ENCODE data around the gene KCNIP3.
"Not testable (repeated sequence)": the region's sequence is repeated elsewhere in the genome, so short reads cannot be mapped to it uniquely, and the experiment has no call there.

KCNIP3 gene

GRCh38 chr2:95353613-95354468, 56.7 kb downstream of the KCNIP3 start:
- Histone ChIP-seq H3K4me1 (ENCODE audit: low read depth, poor library complexity, severe bottlenecking) (no peaks in the 10 kb centered on the region), H3K36me3 (ENCODE audit: insufficient read depth) (no peaks in the 10 kb centered on the region), H3K4me3 (IDR thresholded peaks at IDR 0.05; ENCODE audit: insufficient read depth, low read depth, low read length) (no peak overlapping the region), H3K79me2 (ENCODE audit: insufficient read depth, low read depth) (no peaks in the 10 kb centered on the region), H3K27me3 (ENCODE audit: insufficient read depth, low read depth) (no peaks in the 10 kb centered on the region), H3K27ac (no peak overlapping the region), H3K9ac (no peak overlapping the region), H2AFZ (ENCODE audit: low read depth) (no peak overlapping the region), H4K20me1 (ENCODE audit: insufficient read depth) (no peaks in the 10 kb centered on the region), H3K4me2 (no peak overlapping the region)
- TF ChIP-seq CTCF (conservative IDR thresholded peaks at IDR 0.05; ENCODE audit: low read depth, low read length): no peak

GRCh38 chr2:95354469-95354901, 57.3 kb downstream of the KCNIP3 start:
- H3K9ac ChIP-seq: no peak overlapping the region
- no peak for TF ChIP-seq CTCF (conservative IDR thresholded peaks at IDR 0.05; ENCODE audit: low read depth, low read length)
- no peaks in the 10 kb centered on the region for H3K27me3 ChIP-seq (ENCODE audit: insufficient read depth, low read depth)
- H3K4me3 ChIP-seq (IDR thresholded peaks at IDR 0.05; ENCODE audit: insufficient read depth, low read depth, low read length): no peak overlapping the region
- no peaks in the 10 kb centered on the region for H3K36me3 ChIP-seq (ENCODE audit: insufficient read depth)
- no peak overlapping the region for H2AFZ ChIP-seq (ENCODE audit: low read depth)
- no peaks in the 10 kb centered on the region for H4K20me1 ChIP-seq (ENCODE audit: insufficient read depth)
- no peak overlapping the region for H3K4me2 ChIP-seq
- H3K27ac ChIP-seq: no peak overlapping the region
- H3K4me1 ChIP-seq (ENCODE audit: low read depth, poor library complexity, severe bottlenecking): no peaks in the 10 kb centered on the region
- H3K79me2 ChIP-seq (ENCODE audit: insufficient read depth, low read depth): no peaks in the 10 kb centered on the region

GRCh38 chr2:95354925-95355324, 57.8 kb downstream of the KCNIP3 start:
- Histone ChIP-seq H3K4me2 (no peak overlapping the region), H3K27ac (no peak overlapping the region), H3K9ac (no peak overlapping the region), H3K36me3 (ENCODE audit: insufficient read depth) (no peaks in the 10 kb centered on the region), H3K4me1 (ENCODE audit: low read depth, poor library complexity, severe bottlenecking) (no peaks in the 10 kb centered on the region), H3K4me3 (IDR thresholded peaks at IDR 0.05; ENCODE audit: insufficient read depth, low read depth, low read length) (no peak overlapping the region), H3K27me3 (ENCODE audit: insufficient read depth, low read depth) (no peaks in the 10 kb centered on the region), H2AFZ (ENCODE audit: low read depth) (no peak overlapping the region), H3K79me2 (ENCODE audit: insufficient read depth, low read depth) (no peaks in the 10 kb centered on the region), H4K20me1 (ENCODE audit: insufficient read depth) (no peaks in the 10 kb centered on the region)
- TF ChIP-seq CTCF (conservative IDR thresholded peaks at IDR 0.05; ENCODE audit: low read depth, low read length): no peak

GRCh38 chr2:95355486-95355885, 58.3 kb downstream of the KCNIP3 start:
- H3K36me3 ChIP-seq (ENCODE audit: insufficient read depth): not testable (repeated sequence)

More at GRCh38 chr2:95355486-95355885, 58.3 kb downstream of the KCNIP3 start:
- H3K9ac ChIP-seq; H4K20me1 ChIP-seq (ENCODE audit: insufficient read depth); H3K4me3 ChIP-seq (IDR thresholded peaks at IDR 0.05; ENCODE audit: insufficient read depth, low read depth, low read length); H3K4me2 ChIP-seq; H3K27me3 ChIP-seq (ENCODE audit: insufficient read depth, low read depth); H3K4me1 ChIP-seq (ENCODE audit: low read depth, poor library complexity, severe bottlenecking); H3K79me2 ChIP-seq (ENCODE audit: insufficient read depth, low read depth); H3K27ac ChIP-seq; H2AFZ ChIP-seq (ENCODE audit: low read depth): not testable (repeated sequence)
